Measurements from ENCODE around the gene PDSS2.
"Not testable (repeated sequence)": the region's sequence is repeated elsewhere in the genome, so short reads cannot be mapped to it uniquely, and the experiment has no call there.

- not testable (repeated sequence) for TF ChIP-seq CTCF (IDR thresholded peaks at IDR 0.05)
- TF ChIP-seq, protein P1, sequence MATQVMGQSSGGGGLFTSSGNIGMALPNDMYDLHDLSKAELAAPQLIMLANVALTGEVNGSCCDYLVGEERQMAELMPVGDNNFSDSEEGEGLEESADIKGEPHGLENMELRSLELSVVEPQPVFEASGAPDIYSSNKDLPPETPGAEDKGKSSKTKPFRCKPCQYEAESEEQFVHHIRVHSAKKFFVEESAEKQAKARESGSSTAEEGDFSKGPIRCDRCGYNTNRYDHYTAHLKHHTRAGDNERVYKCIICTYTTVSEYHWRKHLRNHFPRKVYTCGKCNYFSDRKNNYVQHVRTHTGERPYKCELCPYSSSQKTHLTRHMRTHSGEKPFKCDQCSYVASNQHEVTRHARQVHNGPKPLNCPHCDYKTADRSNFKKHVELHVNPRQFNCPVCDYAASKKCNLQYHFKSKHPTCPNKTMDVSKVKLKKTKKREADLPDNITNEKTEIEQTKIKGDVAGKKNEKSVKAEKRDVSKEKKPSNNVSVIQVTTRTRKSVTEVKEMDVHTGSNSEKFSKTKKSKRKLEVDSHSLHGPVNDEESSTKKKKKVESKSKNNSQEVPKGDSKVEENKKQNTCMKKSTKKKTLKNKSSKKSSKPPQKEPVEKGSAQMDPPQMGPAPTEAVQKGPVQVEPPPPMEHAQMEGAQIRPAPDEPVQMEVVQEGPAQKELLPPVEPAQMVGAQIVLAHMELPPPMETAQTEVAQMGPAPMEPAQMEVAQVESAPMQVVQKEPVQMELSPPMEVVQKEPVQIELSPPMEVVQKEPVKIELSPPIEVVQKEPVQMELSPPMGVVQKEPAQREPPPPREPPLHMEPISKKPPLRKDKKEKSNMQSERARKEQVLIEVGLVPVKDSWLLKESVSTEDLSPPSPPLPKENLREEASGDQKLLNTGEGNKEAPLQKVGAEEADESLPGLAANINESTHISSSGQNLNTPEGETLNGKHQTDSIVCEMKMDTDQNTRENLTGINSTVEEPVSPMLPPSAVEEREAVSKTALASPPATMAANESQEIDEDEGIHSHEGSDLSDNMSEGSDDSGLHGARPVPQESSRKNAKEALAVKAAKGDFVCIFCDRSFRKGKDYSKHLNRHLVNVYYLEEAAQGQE (IDR thresholded peaks at IDR 0.05; ENCODE audit: insufficient read depth in 1 of 2, low read depth in 2 of 2, low read length in 1 of 2): not testable (repeated sequence)
Measured at GRCh38 chr6:107280001-107280400, 179.4 kb downstream of the PDSS2 start.

Measured in Panc1 (cell line).